MM.1S (cell line): Measurements from ENCODE around the gene DEFB126.
"Not testable (repeated sequence)": the region's sequence is repeated elsewhere in the genome, so short reads cannot be mapped to it uniquely, and the experiment has no call there.

Source experiments
- DNase-seq: peaks from one replicate; pipeline ENCODE4 v3.0.0-alpha.2; 2015
- H2AFZ ChIP-seq: fragments of 300-600 bp; sonication (generic); 2 replicates; pipeline ENCODE4 v1.6.0; 2016; ENCODE audit warnings: antibody characterized with exemption, low read length
- H3F3A ChIP-seq: fragments of 300-600 bp; sonication (generic); 2 replicates; pipeline ENCODE4 v1.6.1; 2016; ENCODE audit warnings: mild to moderate bottlenecking, antibody characterized with exemption, low read length, moderate library complexity, mixed read lengths; ENCODE audit not compliant: insufficient read depth
- H3K27ac ChIP-seq: fragments of 300-600 bp; sonication (generic); 2 replicates; pipeline ENCODE4 v1.5.1; 2016; ENCODE audit warnings: mild to moderate bottlenecking, low read length
- H3K27me3 ChIP-seq: fragments of 300-600 bp; sonication (generic); replicated peaks from 2 replicates; pipeline ENCODE4 v1.6.0; 2016; ENCODE audit warnings: low read length; ENCODE audit not compliant: insufficient read depth
- H3K36me3 ChIP-seq: fragments of 300-600 bp; sonication (generic); replicated peaks from 2 replicates; pipeline ENCODE4 v1.6.1; 2016; ENCODE audit warnings: mild to moderate bottlenecking, low read length, mixed read lengths; ENCODE audit not compliant: insufficient read depth
- H3K4me1 ChIP-seq: fragments of 300-600 bp; sonication (generic); 2 replicates; pipeline ENCODE4 v1.6.1; 2016; ENCODE audit warnings: low read length, mixed read lengths
- H3K4me2 ChIP-seq: fragments of 300-600 bp; sonication (generic); 2 replicates; pipeline ENCODE4 v1.6.0; 2016; ENCODE audit warnings: low read depth, low read length
- H3K4me3 ChIP-seq: fragments of 300-600 bp; sonication (generic); 2 replicates; pipeline ENCODE4 v1.5.1; 2016; ENCODE audit warnings: low read length, mixed read lengths
- H3K79me2 ChIP-seq: fragments of 300-600 bp; sonication (generic); 2 replicates; pipeline ENCODE4 v1.6.1; 2016; ENCODE audit warnings: mixed run types, low read length, mixed read lengths
- H3K9ac ChIP-seq: fragments of 300-600 bp; sonication (generic); 2 replicates; pipeline ENCODE4 v1.6.1; 2016; ENCODE audit warnings: low read length, mixed read lengths
- H3K9me2 ChIP-seq: fragments of 300-600 bp; sonication (generic); replicated peaks from 2 replicates; pipeline ENCODE4 v1.6.1; 2016; ENCODE audit warnings: mild to moderate bottlenecking, low read length, mixed read lengths; ENCODE audit not compliant: insufficient read depth
- H3K9me3 ChIP-seq: fragments of 300-600 bp; sonication (generic); replicated peaks from 2 replicates; pipeline ENCODE4 v1.6.1; 2016; ENCODE audit warnings: mild to moderate bottlenecking, low read length, mixed read lengths; ENCODE audit not compliant: insufficient read depth
- H4K20me1 ChIP-seq: fragments of 300-600 bp; sonication (generic); 2 replicates; pipeline ENCODE4 v1.6.1; 2016; ENCODE audit warnings: mild to moderate bottlenecking, low read length, moderate library complexity, mixed read lengths; ENCODE audit not compliant: insufficient read depth
- EZH2 ChIP-seq: fragments of 300-600 bp; sonication (generic); optimal IDR thresholded peaks from 2 replicates; pipeline ENCODE3; 2017; ENCODE audit warnings: low read depth, mild to moderate bottlenecking, antibody characterized with exemption, low read length, mixed read lengths
- EZH2phosphoT487 ChIP-seq: fragments of 300-600 bp; sonication (generic); IDR thresholded peaks from 2 replicates; pipeline ENCODE4 v1.6.1; 2018; ENCODE audit warnings: antibody characterized with exemption, low read length
- TF ChIP-seq, protein P1 (sequence below): fragments of 300-600 bp; sonication (generic); IDR thresholded peaks from 2 replicates; pipeline ENCODE4 v1.5.1; 2016; ENCODE audit warnings: antibody characterized with exemption, low read length, mixed read lengths

DEFB126 gene

GRCh38 chr20:117518-117917 lies 24.9 kb upstream of the DEFB126 start:
- H3K9ac ChIP-seq: no peak overlapping the region
- H3K9me2 ChIP-seq: no peaks in the 10 kb centered on the region
- H3K4me1 ChIP-seq: no peaks in the 10 kb centered on the region
- no peaks in the 10 kb centered on the region for H3K27me3 ChIP-seq
- H3K4me3 ChIP-seq: no peak overlapping the region
- H3K9me3 ChIP-seq: no peaks in the 10 kb centered on the region
- no peak overlapping the region for H2AFZ ChIP-seq
- H3K4me2 ChIP-seq: no peak overlapping the region
- no peaks in the 10 kb centered on the region for H4K20me1 ChIP-seq
- no peaks in the 10 kb centered on the region for H3F3A ChIP-seq
- no peak for DNase-seq
- TF ChIP-seq EZH2 (no peak), EZH2phosphoT487 (no peak)
- TF ChIP-seq, protein P1, sequence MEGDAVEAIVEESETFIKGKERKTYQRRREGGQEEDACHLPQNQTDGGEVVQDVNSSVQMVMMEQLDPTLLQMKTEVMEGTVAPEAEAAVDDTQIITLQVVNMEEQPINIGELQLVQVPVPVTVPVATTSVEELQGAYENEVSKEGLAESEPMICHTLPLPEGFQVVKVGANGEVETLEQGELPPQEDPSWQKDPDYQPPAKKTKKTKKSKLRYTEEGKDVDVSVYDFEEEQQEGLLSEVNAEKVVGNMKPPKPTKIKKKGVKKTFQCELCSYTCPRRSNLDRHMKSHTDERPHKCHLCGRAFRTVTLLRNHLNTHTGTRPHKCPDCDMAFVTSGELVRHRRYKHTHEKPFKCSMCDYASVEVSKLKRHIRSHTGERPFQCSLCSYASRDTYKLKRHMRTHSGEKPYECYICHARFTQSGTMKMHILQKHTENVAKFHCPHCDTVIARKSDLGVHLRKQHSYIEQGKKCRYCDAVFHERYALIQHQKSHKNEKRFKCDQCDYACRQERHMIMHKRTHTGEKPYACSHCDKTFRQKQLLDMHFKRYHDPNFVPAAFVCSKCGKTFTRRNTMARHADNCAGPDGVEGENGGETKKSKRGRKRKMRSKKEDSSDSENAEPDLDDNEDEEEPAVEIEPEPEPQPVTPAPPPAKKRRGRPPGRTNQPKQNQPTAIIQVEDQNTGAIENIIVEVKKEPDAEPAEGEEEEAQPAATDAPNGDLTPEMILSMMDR: no peak
- H3K79me2 ChIP-seq: no peaks in the 10 kb centered on the region
- H3K27ac ChIP-seq: no peak overlapping the region
- H3K36me3 ChIP-seq: no peaks in the 10 kb centered on the region

- H3K36me3 ChIP-seq, H2AFZ ChIP-seq, H3K27ac ChIP-seq, H3K9me2 ChIP-seq, H4K20me1 ChIP-seq, H3K9ac ChIP-seq, H3K9me3 ChIP-seq, H3K27me3 ChIP-seq, H3F3A ChIP-seq, H3K4me2 ChIP-seq, H3K4me3 ChIP-seq, H3K79me2 ChIP-seq, H3K4me1 ChIP-seq, DNase-seq: not testable (repeated sequence)
Measured at GRCh38 chr20:129786-130323, 12.5 kb upstream of the DEFB126 start.

DNA sequence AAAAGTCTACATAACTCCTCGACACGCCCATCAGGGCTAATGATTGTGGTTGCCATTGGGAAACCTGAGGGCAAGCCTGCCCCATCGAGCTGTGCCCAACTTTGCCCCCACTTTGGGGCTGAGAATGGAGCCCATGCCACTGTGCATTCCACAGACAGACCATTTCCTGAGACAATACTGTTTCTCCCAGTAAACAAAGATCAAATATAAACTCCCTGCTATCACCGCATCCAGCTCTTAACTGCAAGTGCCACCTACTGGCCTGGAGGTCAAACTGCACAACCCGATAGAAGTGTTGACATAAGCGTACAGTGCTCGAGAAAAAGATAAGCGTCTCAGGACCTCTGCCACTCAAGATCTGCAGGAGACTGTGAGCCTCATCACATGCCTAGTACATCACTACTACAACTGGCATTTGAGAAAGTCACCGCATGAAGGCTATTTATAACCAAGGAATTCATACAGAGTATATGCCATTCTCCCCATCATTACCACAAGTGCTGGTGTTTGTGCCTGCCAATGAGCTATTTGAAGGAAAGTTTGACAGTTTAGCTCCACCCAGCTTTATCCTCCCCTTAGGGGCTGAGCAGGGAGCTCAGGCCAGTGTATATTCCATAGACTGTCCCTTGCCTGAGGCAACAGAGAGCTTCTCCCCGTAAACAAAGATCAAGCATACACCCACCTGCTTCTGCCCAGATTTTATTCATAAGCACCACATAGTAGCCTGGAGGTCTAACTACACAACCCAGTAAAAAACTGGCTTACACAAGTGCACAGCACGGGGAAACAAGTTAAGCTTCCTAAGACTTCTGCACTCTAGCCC lies 4.5 kb upstream of the DEFB126 start:
- Histone ChIP-seq H2AFZ (peak overlapping the region; percentile 64), H3K4me3 (peak overlapping the region; percentile 36; the same call in 1 of the 2 replicates), H4K20me1 (no peaks in the 10 kb centered on the region), H3K27me3 (no peaks in the 10 kb centered on the region), H3K9ac (no peak overlapping the region), H3K4me1 (no peaks in the 10 kb centered on the region), H3K27ac (no peak overlapping the region), H3K36me3 (no peaks in the 10 kb centered on the region), H3K79me2 (no peaks in the 10 kb centered on the region), H3K9me2 (no peaks in the 10 kb centered on the region), H3K4me2 (peak overlapping the region; percentile 40; the same call in 1 of the 2 replicates), H3K9me3 (no peaks in the 10 kb centered on the region), H3F3A (no peaks in the 10 kb centered on the region)
- TF ChIP-seq EZH2: no peak
- TF ChIP-seq, protein P1: peak; percentile 71
- DNase-seq: peak; percentile 62

- Histone ChIP-seq H2AFZ (no peak overlapping the region), H3K4me3 (no peak overlapping the region), H3K9me2 (no peaks in the 10 kb centered on the region), H3K27ac (no peak overlapping the region), H3K27me3 (no peaks in the 10 kb centered on the region), H3K4me1 (no peaks in the 10 kb centered on the region), H3K9me3 (no peaks in the 10 kb centered on the region), H4K20me1 (no peaks in the 10 kb centered on the region), H3F3A (no peaks in the 10 kb centered on the region), H3K9ac (no peak overlapping the region), H3K4me2 (no peak overlapping the region), H3K36me3 (no peaks in the 10 kb centered on the region), H3K79me2 (no peaks in the 10 kb centered on the region)
- no peak for DNase-seq
- TF ChIP-seq EZH2 (no peak), EZH2phosphoT487 (no peak)
- TF ChIP-seq, protein P1: no peak
Measured at GRCh38 chr20:145877-146276, 3.5 kb downstream of the DEFB126 start.
